Measurements from ENCODE around the gene C3orf38. TPM values are rescaled to one million over a fixed set of nuclear protein-coding genes. Genes with fewer than 3 reads are reported as not detected.

The C3orf38 gene
- total RNA-seq, 2 donors from 2014 or later = 35.9 to 37.9 TPM

DNA sequence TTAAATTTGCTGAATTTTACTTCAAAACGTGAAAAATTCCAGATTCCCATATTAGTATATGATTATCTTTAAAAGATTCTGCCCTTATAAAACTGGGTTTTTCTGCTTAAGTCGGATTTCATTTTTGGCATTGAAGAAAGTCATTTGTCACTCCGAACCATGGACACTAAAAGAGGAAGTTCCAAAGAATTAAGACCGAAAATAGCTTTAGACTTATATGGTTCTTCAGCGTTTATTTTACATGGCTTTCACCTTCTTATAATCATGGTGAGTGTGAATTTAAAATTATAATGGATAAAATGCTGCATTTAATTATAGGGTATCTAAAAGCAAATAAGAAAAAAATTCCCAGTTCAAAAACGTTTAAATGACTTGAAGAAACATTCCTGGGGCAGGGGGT lies 1.0 kb downstream of the C3orf38 start:
- H3K27ac ChIP-seq (ENCODE audit: low read depth, low read length) = no peak overlapping the region
- peaks cover 3% of the 10 kb centered on the region for H3K4me1 ChIP-seq (ENCODE audit: control insufficient read depth, insufficient read depth, low read length)
- H3K4me3 Mint-ChIP-seq = peak overlapping the region; percentile 93
- H3K4me3 ChIP-seq (ENCODE audit: low read length) = peak overlapping the region; percentile 95
- H3K36me3 ChIP-seq (ENCODE audit: control insufficient read depth, insufficient read depth, low read length) = peaks cover 24% of the 10 kb centered on the region
- peak overlapping the region; percentile 77 for H3K9ac ChIP-seq (ENCODE audit: extremely low read depth, low read length, poor library complexity, severe bottlenecking)
- no peaks in the 10 kb centered on the region for H3K9me3 ChIP-seq (ENCODE audit: control insufficient read depth, low read length)
- no peaks in the 10 kb centered on the region for H3K27me3 ChIP-seq (ENCODE audit: control insufficient read depth, insufficient read depth, low read length, poor library complexity, severe bottlenecking)
- 3 to 20% methylated on average over 1 to 6 of the region's 6 CpGs for WGBS, 2 experiments (ENCODE audit: insufficient coverage in 1 of 2, insufficient read length in 1 of 2)
- peaks cover 26% of the 10 kb centered on the region for H3K4me1 Mint-ChIP-seq
- peak overlapping the region; percentile 98 for H3K27ac Mint-ChIP-seq
- peaks cover 21% of the 10 kb centered on the region for H3K36me3 Mint-ChIP-seq (ENCODE audit: low read depth)
- TF ChIP-seq, protein P1, sequence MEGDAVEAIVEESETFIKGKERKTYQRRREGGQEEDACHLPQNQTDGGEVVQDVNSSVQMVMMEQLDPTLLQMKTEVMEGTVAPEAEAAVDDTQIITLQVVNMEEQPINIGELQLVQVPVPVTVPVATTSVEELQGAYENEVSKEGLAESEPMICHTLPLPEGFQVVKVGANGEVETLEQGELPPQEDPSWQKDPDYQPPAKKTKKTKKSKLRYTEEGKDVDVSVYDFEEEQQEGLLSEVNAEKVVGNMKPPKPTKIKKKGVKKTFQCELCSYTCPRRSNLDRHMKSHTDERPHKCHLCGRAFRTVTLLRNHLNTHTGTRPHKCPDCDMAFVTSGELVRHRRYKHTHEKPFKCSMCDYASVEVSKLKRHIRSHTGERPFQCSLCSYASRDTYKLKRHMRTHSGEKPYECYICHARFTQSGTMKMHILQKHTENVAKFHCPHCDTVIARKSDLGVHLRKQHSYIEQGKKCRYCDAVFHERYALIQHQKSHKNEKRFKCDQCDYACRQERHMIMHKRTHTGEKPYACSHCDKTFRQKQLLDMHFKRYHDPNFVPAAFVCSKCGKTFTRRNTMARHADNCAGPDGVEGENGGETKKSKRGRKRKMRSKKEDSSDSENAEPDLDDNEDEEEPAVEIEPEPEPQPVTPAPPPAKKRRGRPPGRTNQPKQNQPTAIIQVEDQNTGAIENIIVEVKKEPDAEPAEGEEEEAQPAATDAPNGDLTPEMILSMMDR (conservative IDR thresholded peaks at IDR 0.05) = no peak
- H3K9me3 Mint-ChIP-seq = no peaks in the 10 kb centered on the region
- DNase-seq = no peak
- H3K27me3 Mint-ChIP-seq (ENCODE audit: insufficient read depth) = no peaks in the 10 kb centered on the region

DNA sequence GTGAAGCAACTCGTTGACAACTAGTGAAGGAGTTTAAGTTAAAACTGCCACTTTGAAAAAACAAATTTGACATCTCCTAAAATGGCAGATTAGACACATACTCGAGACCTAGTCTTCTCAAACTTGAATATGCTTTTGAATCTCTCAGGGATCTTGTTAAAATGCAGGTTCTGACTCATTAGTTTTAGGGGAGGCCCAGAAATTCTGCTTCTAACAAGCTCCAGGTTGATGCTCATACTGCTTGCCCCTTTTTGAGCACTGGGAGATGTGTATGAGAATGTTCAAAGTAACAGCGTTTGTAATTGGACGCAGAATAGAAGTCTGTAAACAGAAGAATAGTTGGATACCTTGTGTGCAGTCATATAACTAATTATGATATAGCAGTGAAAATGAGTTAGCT lies 1.6 kb downstream of the C3orf38 start:
- Mint-ChIP-seq H3K36me3 (ENCODE audit: low read depth) (peaks cover 27% of the 10 kb centered on the region), H3K4me1 (peaks cover 29% of the 10 kb centered on the region), H3K27me3 (ENCODE audit: insufficient read depth) (no peaks in the 10 kb centered on the region), H3K27ac (no peak overlapping the region), H3K4me3 (peak overlapping the region; percentile 93), H3K9me3 (no peaks in the 10 kb centered on the region)
- Histone ChIP-seq H3K9ac (ENCODE audit: extremely low read depth, low read length, poor library complexity, severe bottlenecking) (peak overlapping the region; percentile 77), H3K27me3 (ENCODE audit: control insufficient read depth, insufficient read depth, low read length, poor library complexity, severe bottlenecking) (no peaks in the 10 kb centered on the region), H3K9me3 (ENCODE audit: control insufficient read depth, low read length) (no peaks in the 10 kb centered on the region), H3K4me1 (ENCODE audit: control insufficient read depth, insufficient read depth, low read length) (peaks cover 3% of the 10 kb centered on the region), H3K27ac (ENCODE audit: low read depth, low read length) (no peak overlapping the region), H3K4me3 (ENCODE audit: low read length) (peak overlapping the region; percentile 95), H3K36me3 (ENCODE audit: control insufficient read depth, insufficient read depth, low read length) (peaks cover 29% of the 10 kb centered on the region)
- TF ChIP-seq, protein P1 (conservative IDR thresholded peaks at IDR 0.05) = no peak
- no peak for DNase-seq
- WGBS, 2 experiments (ENCODE audit: insufficient coverage in 1 of 2, insufficient read length in 1 of 2) = 68 to 94% methylated on average over 2 to 4 of the region's 4 CpGs

DNA sequence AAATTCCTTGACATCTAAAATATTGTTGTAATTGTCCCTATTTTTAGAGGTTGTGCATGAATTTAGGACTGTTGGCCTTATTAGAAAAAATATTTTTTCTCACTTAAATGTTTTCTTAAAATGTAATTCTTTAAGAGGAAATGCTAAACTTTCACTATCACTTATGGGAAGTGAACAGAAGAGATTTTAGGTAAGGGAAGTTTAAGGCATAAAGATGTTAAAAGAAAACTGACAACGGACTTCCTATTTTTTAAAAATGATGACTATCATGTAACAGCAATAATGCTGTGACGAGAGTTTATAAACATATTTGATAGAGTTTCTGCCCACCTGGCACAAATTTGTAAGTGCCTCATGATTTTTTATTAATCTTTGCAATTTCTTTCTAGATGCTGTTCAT lies 3.1 kb downstream of the C3orf38 start:
- no peaks in the 10 kb centered on the region for H3K9me3 Mint-ChIP-seq
- Histone ChIP-seq H3K9ac (ENCODE audit: extremely low read depth, low read length, poor library complexity, severe bottlenecking) (no peak overlapping the region), H3K9me3 (ENCODE audit: control insufficient read depth, low read length) (no peaks in the 10 kb centered on the region), H3K4me1 (ENCODE audit: control insufficient read depth, insufficient read depth, low read length) (no peaks in the 10 kb centered on the region), H3K27ac (ENCODE audit: low read depth, low read length) (no peak overlapping the region), H3K36me3 (ENCODE audit: control insufficient read depth, insufficient read depth, low read length) (peaks cover 44% of the 10 kb centered on the region), H3K27me3 (ENCODE audit: control insufficient read depth, insufficient read depth, low read length, poor library complexity, severe bottlenecking) (no peaks in the 10 kb centered on the region), H3K4me3 (ENCODE audit: low read length) (no peak overlapping the region)
- H3K4me3 Mint-ChIP-seq = no peak overlapping the region
- no peaks in the 10 kb centered on the region for H3K27me3 Mint-ChIP-seq (ENCODE audit: insufficient read depth)
- TF ChIP-seq, protein P1 (conservative IDR thresholded peaks at IDR 0.05) = no peak
- H3K4me1 Mint-ChIP-seq = peaks cover 22% of the 10 kb centered on the region
- 96 to 100% methylated on average over 1 to 2 of the region's 2 CpGs for WGBS, 2 experiments (ENCODE audit: insufficient coverage in 1 of 2, insufficient read length in 1 of 2)
- peaks cover 39% of the 10 kb centered on the region for H3K36me3 Mint-ChIP-seq (ENCODE audit: low read depth)
- DNase-seq = no peak
- no peak overlapping the region for H3K27ac Mint-ChIP-seq
